HG03095 (cell line): ENCODE results near the gene MAP3K12.
"Not testable (repeated sequence)": the region's sequence is repeated elsewhere in the genome, so short reads cannot be mapped to it uniquely, and the experiment has no call there.

Experiments
- ATAC-seq: cut with Tn5 transposase; IDR thresholded peaks from one replicate; pipeline ENCODE4 v1.9.1; 2021; ENCODE audit warnings: moderate library complexity; ENCODE audit not compliant: unreplicated experiment

Gene MAP3K12

DNA sequence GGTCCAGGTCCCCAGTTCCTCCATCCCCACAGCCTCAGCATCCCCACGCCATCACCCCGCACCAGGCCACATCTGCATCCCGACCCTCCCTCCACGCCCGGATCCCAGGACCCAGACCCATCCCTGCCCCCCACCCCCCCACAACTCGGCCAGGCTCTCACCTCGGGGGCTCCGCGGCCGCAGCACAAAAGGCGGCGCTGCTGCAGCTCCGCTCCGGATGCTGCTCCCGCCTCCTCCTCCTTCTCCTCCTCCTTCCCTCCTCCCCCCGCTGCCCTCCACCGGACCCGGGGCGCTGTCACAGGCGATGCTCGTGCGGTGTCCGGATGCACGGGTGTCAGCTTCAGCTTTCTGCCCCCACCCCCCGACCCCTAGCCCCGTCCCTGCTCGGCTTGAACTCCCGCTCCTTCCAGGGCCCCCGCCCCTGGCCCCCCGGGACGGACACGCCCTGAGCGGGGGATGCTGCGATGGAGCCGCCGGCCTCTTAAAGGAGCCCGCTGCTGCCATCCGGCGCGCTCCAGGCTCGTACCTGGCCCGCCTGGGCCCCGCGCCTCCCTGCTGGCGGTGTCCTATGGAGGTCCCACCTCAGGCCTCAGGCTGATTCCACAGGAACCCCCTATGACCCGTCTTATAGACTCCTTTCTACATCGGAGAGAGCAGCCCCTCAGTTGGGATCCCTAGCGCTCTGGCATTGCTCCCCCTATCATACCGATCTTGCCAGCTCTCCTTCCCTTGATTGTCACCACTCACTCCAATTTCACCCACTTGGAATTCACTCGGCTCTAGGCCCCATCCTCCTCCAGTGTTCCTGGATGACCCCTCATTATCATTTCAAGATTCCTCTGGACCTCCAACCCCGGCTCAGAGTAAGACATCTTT, at the start of gene MAP3K12:
MAP3K12 (minus strand) TSS at position 193 of the 876 bp plus-strand sequence. CDS start 12,067 bp downstream, outside the sequence.
- no peak for ATAC-seq

GRCh38 chr12:53548354-53548753, 49.1 kb upstream of the MAP3K12 start:
- not testable (repeated sequence) for ATAC-seq

DNA sequence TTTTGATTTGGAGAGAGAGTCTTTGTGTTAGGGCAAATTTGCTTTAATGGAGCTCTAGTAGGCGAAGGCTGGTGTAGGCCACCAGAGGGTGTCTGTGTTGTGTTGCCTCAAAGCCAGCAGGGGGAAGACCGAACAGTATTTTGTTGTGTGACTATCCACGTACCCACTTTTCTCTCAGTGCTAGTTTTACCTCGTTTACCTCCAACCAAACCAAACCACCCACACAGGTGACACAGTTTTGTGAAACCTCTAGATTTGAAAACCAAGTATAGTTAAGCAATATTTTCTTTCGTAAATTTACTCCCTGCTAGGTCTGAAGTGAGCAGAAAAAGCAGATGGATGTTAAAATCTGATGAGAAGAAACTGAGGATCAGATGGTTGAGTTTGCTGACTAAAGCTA, 44.3 kb upstream of the MAP3K12 start:
- ATAC-seq = peak; percentile 73

- ATAC-seq = no peak
These were observed 40.3 kb upstream of the MAP3K12 start for GRCh38 chr12:53539526-53539925.

DNA sequence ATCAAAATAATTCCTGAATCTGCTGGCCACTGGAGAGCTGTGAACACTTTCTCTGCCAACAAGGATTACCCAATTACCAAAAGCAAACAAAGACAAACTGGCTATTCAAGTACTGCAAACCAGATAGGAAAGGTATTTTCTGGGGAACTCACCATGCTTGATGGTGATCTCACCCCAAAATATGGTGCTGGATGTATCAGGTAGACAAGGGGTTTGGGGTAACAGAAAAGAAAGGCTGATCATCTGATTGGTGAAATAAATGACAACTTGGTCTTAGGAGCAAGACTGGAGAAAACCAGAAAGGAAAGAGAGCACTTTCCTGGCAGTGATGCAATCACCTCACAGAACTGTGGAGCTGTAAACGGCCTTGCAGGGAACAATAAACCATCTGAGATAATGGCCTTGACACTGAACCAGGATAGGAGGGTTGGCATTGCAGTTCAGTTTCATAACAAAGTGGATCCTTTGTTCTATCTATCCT, 39.0 kb upstream of the MAP3K12 start:
- no peak for ATAC-seq

GRCh38 chr12:53536962-53537361, 37.7 kb upstream of the MAP3K12 start:
- ATAC-seq = no peak

- no peak for ATAC-seq
These were observed 34.2 kb upstream of the MAP3K12 start for GRCh38 chr12:53533471-53533870.

- no peak for ATAC-seq
These were observed 33.5 kb upstream of the MAP3K12 start for GRCh38 chr12:53532524-53533445.

GRCh38 chr12:53532021-53532420, 32.8 kb upstream of the MAP3K12 start:
- ATAC-seq = no peak

GRCh38 chr12:53530920-53531319, 31.7 kb upstream of the MAP3K12 start:
- ATAC-seq = no peak

- no peak for ATAC-seq
These were observed 30.8 kb upstream of the MAP3K12 start for GRCh38 chr12:53530061-53530460.

GRCh38 chr12:53524476-53524875, 25.2 kb upstream of the MAP3K12 start:
- no peak for ATAC-seq

GRCh38 chr12:53523131-53523530, 23.9 kb upstream of the MAP3K12 start:
- no peak for ATAC-seq

DNA sequence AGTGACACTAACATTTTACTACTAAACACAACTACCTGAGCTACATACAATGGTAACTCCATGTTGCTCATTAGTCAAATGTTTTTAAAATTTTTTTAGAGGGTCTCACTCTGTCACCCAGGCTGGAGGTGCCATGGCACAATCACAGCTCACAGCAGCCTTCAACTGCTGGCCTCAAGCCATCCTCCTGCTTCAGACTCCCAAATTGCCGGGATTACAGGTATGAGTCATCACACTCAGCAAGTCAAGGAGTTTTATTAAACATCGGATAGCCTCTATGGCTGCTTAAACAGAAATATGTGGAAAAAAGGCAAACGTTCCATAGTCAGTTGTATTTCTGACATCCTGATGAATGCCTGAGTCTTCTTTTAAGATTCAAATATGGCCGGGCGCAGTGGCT, 19.1 kb upstream of the MAP3K12 start:
- no peak for ATAC-seq

DNA sequence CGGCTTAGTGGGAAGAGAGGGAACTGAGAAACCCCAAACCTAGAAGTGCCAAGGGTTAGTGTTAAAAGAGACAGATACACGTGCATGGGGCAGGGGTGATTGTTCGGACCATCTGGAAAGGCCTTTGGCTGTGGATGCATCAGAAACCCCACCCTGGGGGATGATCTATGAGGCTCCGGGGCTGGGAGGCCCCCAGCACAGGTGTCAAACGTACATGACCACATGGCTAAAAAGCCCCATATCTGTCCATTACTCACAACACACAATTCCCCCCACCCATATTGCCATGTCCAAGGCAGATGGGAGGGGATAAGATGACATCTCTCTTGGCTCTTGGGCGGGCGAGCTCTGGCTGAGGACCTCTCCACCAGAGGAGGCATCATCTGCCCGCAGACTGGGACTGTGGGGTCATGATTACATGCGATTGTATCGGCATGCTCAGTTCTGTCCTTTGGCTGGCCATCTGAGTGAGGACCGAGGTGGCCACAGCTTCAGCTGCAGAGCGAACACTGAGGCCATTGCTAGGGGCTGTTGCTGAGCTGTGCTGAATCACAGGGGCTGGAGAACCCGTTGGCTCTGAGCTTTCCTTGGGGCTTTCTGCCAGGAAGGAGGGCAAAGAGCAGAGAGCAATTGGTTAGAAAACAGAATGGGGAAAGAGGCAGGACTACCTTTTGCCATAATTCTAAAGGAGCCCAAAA, 17.6 kb upstream of the MAP3K12 start:
- ATAC-seq = no peak

- ATAC-seq = no peak
These were observed 16.0 kb upstream of the MAP3K12 start for GRCh38 chr12:53515291-53515680.

DNA sequence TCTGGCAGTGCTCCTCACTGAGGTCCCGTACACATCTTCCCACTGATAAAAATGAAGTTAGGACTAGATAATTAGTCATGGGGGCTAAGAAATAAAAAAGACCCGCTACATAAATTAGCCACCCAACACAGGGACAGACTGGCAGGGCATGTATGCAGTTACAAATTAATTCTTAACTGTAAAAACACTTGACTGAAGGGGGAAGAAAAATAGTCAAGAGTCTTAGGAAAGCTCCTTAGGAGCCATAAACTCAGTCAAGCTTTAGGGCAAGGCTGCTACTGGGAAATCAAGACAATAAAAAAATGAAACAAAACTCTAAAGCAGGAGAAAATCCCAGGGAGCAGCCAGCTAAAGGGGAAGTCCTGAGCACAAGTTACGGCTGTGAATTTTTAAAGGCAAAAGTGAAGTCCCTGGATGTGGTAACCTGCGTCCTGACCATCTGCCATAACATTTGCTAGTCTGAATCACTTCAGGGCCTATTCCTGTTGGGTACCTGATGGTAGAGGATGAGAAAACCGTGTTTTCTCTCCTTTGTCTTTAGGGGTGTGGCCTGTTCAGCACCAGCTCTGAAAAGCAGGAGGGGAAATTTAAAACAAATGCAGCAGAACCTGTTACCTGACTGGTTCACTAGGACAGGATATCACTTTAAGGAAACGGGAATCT, 15.5 kb upstream of the MAP3K12 start:
- no peak for ATAC-seq

GRCh38 chr12:53513712-53514410, 14.6 kb upstream of the MAP3K12 start:
- no peak for ATAC-seq

DNA sequence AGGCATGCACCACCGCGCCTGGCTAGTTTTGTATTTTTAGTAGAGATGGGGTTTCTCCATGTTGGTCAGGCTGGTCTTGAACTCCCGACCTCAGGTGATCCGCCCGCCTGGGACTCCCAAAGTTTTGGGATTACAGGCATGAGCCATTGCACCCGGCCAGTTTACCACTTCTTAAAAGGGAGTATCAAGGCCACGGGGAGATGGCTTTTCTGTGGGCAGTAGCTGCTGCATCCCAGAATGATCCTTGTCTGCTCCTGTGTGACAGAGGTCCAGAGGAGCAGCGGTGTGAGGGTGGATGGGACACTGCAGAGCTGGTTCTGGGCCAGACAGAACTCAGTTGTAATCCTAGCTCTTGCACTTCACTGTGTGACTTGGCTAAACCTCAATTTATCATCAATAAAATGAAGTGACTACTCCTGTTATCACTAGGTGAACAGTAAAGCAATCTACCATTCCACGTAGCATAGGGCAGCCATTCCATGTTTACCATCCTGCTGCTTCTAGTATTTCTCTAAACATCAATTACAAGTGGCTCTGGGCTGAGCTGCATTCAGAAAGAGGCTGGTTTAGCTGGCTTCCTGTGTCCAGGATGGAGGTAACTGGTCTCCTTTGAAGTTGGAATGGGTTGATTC, 11.0 kb upstream of the MAP3K12 start:
- no peak for ATAC-seq
